Measurements from ENCODE around the gene C1R. TPM values are rescaled to one million over a fixed set of nuclear protein-coding genes. Genes with fewer than 3 reads are reported as not detected.
"Not testable (repeated sequence)": the region's sequence is repeated elsewhere in the genome, so short reads cannot be mapped to it uniquely, and the experiment has no call there.

The C1R gene
- total RNA-seq, 1 experiment from 2014 or later: 104 TPM

DNA sequence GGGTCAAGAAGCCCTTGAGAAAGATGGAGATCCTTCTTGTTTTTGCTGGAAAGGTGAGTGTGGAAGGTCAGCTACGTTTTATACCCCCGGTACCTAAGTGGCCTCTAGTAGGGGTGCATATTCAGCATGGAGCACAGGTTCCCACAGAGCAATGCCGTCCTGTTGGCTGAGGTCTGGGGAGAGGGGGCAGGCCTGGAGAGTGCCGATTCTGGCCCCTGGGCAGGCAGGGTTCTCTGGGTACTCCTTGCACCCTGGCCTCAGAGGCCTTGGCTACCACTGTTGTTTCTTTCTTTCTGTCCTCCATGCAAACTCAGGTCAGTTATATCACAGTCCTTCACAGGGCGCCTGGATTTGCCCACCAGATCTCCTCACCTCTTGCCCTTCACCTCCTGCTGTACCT lies 27.9 kb upstream of the C1R start:
- DNase-seq (ENCODE audit: low spot score): no peak

DNA sequence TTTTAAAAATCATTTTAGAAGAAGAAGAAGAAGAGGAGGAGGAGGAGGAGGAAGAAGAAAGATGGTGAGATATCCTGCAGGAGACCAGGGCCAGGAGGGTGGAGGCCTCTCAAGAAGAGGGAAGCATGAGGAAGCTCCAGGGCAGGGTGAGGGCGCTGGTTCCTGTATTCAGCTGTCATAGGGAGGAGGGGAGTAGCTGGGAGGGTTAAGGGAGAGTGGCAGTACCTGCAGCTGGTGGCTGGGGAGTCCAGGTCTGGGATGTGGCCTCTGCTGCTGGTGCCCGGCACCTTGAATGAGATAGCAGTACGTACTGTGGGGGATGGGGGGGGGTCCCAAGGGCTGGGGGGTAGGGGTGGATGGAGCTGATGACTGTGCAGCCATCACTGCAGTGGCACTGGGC lies 26.6 kb upstream of the C1R start:
- no peak for DNase-seq (ENCODE audit: low spot score)

DNA sequence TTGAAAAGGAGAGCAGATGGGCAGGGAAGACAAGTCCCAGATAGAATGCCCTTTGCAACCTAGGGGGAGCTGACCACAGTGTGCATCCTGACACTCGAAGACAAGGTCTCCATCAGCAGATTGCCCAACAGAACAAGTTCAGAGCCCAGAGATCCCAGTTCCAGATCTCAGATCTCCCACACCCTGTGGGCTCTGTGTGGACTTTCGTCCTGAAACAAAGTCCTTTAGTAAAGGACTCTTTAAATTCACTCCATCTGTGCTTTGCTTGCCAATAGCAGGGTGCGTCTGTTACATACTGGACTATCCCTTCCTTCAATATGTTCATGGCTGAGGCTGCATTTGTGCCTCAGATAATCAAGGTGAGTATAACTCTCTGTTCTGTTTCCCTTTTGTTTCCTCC lies 25.4 kb upstream of the C1R start:
- DNase-seq (ENCODE audit: low spot score): no peak

- DNase-seq (ENCODE audit: low spot score): no peak
Measured at GRCh38 chr12:7116916-7117315, 24.7 kb upstream of the C1R start.

DNA sequence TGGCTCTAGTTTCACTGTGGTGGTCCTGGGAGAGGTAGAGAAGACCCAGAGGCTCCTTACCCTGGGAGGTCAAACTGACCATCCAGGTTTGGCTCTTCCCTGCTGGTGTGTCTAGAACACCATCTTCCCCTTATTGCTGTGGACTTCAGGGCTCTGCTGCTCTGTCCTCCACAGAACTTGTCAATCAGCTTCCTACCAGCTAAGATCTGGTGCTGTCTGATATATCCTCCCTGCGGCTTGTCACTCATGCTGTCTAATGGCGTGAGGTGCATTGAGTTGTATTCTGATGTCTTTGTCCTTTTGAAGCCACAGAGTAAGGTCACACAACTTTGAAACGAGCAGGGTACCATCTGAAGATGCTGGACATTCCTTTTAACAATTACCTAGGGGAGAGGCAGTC lies 24.0 kb upstream of the C1R start:
- DNase-seq (ENCODE audit: low spot score): no peak

DNA sequence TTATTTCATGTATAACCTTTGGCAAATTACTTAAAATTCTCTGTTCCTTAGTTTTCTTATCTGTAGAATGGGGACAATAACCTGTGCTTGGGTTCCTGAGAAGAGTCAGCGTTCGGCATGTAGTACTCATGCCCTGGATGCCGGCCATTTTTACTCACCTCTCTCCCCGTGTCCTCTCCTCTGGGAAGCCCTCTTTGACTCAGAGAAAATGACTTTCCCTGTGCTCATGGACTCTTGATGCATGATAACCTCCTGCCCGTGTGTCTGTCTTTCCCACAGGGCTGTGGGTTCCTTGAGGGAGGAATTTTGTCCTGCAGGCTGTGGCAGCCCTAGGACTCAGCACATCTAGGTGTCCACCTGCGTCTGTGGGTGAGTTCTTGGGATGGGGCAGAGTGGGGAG lies 22.6 kb upstream of the C1R start:
- DNase-seq (ENCODE audit: low spot score): no peak

DNA sequence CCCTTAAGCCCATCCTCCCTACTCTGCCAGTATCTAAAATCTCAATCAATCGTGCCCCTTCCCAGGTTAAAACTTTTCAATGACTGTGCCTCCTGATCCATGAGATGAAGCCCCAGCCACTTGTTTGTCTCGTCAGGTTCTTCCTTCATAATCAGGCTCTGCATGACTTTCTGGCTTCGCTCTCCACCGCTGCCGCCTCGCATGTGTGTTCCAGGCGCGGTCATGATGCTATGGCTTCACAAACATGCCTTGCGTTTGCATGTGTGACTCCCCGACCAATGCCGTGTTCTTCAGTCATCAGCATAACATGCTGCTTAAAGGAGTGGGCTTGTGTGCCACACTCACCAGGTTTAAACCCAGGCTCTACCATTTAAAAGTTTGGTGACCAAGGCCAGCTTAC lies 21.8 kb upstream of the C1R start:
- DNase-seq (ENCODE audit: low spot score): no peak

GRCh38 chr12:7113389-7113871 lies 21.2 kb upstream of the C1R start:
- DNase-seq (ENCODE audit: low spot score): peak; percentile 33

DNA sequence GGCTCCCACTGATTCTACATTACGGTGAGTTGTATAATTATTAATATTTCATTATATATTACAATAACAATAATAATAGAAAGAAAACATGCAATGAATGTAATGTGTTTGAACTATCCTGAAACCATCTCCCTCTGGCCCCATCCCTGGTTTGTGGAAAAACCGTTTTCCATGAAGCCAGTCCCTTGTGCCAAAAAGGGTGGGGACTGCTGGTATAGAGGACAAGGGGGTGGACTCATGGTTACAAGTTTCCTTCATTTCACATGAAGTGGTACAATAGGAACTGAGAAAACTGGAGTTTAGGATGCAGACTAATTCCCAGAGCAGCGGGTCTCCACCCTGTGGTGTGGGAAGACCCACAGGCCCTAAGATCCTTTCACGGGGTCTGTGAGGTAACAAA lies 19.8 kb upstream of the C1R start:
- no peak for DNase-seq (ENCODE audit: low spot score)

GRCh38 chr12:7110661-7111060 lies 18.4 kb upstream of the C1R start:
- no peak for DNase-seq (ENCODE audit: low spot score)

GRCh38 chr12:7109572-7109920 lies 17.3 kb upstream of the C1R start:
- no peak for DNase-seq (ENCODE audit: low spot score)

DNA sequence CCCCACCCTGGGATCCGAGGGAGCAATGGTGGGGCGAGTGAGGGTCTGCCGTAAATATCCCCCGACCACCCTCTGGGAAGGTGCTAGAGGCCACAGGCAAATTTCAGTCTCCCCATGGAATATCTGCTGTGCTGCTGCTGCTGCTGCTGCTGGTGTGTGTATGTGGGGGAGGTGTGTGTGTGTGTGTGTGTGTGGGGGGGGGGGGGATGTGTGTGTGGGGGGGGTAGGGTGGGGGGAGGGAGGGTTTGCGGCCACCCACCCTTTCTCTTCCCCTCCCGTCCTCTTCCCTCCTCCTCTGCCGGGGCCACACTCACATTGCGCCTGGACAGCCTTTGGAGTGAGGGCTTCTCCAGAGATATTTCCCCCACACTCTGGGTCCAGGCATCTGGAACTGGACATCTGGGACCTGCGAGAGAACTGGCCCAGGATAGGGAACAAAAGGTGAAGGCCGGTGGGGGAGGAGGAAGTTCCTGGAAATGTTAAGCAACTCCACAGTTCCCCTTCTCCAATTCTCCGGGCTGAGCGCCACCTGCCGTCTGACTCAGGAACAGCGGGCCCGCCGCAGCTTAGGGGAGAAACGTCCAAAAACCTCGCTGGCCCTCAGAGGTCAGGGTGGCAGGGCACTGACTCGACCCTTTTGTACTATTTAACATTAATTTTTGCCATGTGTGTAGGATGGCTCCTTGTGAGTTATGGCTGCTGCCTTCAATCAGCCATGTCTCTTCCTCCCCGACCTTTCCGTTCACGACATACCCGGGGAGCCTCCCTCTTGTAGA lies 16.7 kb upstream of the C1R start, which contains the start of gene C1RL:
Gene C1RL (minus strand): TSS at position 419 of the 776 bp plus-strand sequence. CDS start 34 bp downstream, at position 385.
- peak; percentile 87 for DNase-seq (ENCODE audit: low spot score)

- peak; percentile 87 for DNase-seq (ENCODE audit: low spot score)
Measured at GRCh38 chr12:7108003-7108795, 16.0 kb upstream of the C1R start.

DNA sequence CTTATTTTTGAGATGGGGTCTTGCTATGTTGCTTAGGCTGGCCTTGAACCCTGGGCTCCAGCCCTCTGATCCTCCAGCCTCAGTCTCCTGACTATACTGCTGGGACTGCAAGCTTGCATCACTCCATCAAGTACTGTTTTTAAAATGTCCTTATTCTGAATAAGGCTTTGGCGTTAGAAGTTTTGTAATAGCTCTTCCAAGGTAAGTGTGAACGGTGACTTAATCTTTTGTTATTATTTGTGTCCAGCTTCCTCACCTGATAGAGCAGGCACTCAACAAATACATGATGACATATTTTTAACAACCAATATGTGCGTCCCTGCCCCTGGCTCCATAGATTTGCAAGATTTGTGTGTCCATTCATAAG lies 15.4 kb upstream of the C1R start:
- no peak for DNase-seq (ENCODE audit: low spot score)

GRCh38 chr12:7107181-7107580 lies 14.9 kb upstream of the C1R start:
- not testable (repeated sequence) for DNase-seq (ENCODE audit: low spot score)

DNA sequence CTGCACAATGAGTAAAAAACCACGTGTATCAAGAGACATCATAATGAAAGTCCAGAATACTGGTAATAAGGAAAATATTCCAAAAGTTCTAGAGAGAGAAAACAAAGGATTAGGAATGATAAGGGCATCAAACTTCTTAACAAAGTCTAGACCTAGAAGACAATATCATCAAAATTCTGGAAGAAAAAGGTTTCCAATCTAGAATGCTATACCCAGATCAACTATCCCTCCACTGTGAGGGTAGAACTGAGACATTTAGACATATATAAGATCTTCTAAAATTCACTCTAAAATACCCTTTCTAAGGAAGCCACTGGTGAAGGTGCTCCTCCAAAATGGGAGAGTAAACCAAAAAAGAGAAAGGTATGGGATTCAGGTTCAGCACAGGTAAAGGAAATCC lies 13.8 kb upstream of the C1R start:
- DNase-seq (ENCODE audit: low spot score): no peak

DNA sequence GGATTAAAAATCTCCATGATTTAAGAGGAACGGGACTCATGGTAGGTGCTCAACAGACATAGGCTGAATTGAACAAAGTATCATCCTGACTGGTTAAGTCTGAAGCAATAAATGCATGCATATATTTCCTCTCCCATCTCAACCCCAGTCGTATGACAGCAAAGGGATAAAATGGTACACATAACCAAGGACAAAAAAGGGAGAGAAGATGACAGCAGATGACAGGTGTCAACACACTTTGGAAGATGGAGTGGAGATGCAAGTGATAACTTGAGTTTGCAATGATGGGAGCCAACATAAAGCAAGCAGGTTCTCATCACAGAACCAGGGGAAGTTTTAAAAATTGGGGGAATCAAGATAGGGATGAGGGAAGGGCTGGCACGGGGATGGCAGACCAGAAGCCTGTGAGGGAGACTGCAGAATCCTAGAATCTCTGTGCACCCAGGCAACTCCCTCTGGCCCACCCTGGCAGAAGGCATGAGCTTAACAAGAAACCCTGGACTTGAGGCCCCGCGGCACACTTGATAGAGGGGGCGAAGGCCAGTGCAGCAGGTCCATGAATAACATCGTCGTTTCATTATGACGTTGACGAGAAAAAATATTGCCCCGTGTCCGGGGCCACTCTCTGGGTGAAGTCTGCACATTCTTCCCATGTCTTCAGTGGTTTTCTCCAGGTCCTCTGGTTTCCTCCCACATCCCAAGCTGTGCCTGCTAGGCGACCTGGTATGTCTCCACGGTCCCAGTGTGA lies 11.8 kb upstream of the C1R start:
- DNase-seq (ENCODE audit: low spot score): no peak

DNA sequence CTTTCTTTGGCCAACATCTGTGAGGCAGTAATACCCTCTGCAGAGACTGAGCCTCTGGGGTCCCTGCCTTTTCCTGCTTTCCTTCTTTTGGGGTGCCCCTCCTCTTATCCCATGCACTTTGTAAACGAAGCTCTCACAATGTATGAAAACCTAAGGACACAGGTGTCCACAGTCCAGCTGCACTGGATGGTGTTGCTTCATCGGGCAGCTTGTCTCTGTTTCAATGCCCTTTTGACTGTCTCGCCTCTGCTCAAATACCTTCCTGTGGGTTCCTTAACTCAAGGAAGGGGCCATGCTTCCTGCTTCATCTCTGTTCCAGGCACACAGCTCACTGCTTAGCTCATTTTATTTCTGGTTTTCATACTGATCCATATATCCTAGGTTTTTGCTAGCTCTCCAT lies 10.3 kb upstream of the C1R start:
- no peak for DNase-seq (ENCODE audit: low spot score)

DNA sequence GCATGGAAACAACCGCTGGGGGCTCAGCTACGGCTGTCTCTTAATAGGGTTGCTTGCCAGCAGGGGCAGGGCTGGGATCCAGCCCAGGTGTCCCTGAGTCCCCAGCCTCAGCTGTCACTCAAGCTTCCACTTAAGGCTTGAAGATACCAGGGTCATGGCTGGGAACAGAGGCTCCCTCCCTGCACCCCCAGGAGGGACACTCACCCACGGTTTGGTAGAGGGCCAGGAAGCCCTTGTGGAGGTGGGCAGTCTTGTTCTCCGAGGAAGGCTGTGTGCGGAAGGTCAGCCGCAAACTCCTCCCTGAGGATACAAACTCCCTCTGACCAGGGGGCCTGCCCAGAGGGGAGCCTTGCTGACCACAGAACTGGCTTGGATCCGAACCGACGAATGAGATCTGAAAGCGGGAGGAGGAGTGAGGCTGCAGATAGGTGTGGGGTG lies 9.5 kb upstream of the C1R start:
- no peak for DNase-seq (ENCODE audit: low spot score)

DNA sequence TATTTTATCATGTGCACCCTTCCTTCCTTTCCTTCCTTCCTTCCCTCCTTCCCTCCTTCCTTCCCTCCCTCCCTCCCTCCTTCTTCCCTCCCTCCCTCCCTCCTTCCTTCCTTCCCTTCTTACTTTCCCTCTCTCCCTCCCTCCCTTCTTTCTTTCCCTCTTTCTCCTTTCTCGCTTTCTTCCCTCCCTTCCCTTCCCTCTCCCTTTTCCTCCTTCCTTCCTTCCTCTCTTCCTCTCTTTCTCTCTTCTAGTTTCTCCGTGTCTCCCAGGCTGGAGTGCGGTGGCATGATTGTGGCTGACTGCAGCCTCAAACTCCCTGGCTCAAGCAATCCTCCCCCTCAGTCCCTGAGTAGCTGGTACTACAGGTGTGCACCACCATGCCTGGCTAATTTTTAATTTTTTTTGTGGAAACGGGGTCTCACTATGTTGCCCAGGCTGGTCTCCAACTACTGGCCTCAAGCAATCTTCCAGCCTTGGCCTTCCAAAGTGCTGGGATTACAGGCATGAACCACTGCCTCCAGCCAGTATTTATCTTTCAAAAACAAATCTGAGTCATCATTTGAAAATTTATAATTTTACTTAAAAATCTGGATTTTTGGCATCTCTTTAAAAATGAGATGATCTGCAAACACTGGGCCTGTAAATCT lies 8.9 kb upstream of the C1R start:
- no peak for DNase-seq (ENCODE audit: low spot score)

- no peak for DNase-seq (ENCODE audit: low spot score)
Measured at GRCh38 chr12:7100239-7100638, 8.0 kb upstream of the C1R start.

All from H4 (cell line).